GM21619 (cell line): ENCODE measurements around the gene SKIC2.
"Not testable (repeated sequence)": the region's sequence is repeated elsewhere in the genome, so short reads cannot be mapped to it uniquely, and the experiment has no call there.

ENCODE experiments used
- ATAC-seq: cut with Tn5 transposase; IDR thresholded peaks from one replicate; pipeline ENCODE4 v1.9.1; 2021; ENCODE audit not compliant: unreplicated experiment

SKIC2 gene

DNA sequence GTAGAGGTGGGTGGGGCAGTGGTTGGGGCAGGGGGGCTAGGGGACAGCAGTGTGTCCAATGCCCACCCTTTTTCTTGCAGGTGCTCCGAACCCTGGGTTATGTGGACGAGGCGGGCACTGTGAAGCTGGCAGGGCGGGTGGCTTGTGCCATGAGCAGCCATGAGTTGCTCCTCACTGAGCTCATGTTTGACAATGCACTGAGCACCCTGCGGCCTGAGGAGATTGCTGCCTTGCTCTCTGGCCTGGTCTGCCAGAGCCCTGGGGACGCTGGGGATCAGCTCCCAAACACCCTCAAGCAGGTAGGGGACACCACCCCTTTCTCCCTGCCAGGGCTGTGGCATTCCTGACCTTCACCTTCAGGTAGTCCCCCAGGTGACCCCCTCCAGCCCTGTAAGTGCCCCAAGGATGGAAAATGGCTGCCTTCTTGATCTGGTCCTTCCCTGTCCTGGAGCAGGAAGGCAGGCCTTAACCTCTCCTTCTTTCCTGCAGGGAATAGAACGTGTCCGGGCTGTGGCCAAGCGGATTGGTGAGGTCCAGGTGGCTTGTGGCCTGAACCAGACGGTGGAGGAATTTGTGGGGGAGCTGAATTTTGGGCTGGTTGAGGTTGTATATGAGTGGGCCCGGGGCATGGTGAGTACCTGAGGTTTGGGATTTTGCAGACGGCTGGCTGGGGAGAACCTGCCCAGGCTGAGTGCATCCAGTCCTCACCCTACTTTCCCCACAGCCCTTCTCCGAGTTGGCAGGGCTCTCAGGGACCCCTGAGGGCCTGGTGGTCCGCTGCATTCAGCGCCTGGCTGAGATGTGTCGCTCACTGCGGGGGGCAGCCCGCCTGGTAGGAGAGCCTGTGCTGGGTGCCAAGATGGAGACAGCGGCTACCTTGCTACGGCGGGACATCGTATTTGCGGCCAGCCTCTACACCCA is 10.1 kb downstream of the SKIC2 start:
- ATAC-seq = no peak

DNA sequence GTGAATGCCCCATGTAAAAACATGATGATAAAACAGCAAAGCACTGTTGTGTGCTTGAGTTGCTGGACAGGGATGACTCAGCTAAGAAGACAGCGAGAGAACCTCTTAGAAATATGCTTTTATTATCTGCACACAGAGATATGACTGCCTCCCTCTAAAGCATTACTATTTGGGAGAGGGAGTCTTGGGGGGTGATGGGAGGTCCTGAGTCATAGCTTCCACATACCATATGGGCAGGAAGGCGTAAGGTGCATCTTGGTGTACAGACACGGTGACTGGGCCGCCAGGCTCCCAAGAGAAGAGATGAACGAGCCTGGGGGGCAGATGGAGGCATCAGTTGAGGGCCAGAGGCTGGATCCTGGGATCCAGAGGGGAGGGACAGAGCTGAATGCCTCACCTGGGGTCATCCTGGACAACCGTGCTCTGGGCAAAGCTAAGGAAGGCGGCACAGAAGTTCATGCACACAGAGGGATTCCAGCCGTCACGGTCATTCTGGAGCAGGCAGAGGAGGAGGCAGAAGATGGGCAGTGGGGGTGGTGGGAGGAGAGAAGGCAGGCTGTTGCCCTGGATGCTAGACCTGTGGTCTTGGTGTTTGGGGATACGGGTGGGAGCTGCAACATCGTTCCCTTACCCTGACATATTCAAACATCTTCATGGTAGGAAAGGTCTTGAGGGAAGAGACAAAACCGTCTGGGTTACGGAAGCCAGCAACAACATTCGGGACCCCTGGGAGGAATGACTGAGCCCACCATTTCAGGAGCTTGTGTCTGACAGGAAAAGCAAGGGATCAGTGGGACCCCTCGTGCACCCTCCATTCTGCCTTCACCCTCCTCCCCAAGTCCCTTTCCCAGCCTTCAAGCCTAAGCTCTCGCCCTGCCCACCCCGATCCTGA is 11.0 kb downstream of the SKIC2 start:
- no peak for ATAC-seq

DNA sequence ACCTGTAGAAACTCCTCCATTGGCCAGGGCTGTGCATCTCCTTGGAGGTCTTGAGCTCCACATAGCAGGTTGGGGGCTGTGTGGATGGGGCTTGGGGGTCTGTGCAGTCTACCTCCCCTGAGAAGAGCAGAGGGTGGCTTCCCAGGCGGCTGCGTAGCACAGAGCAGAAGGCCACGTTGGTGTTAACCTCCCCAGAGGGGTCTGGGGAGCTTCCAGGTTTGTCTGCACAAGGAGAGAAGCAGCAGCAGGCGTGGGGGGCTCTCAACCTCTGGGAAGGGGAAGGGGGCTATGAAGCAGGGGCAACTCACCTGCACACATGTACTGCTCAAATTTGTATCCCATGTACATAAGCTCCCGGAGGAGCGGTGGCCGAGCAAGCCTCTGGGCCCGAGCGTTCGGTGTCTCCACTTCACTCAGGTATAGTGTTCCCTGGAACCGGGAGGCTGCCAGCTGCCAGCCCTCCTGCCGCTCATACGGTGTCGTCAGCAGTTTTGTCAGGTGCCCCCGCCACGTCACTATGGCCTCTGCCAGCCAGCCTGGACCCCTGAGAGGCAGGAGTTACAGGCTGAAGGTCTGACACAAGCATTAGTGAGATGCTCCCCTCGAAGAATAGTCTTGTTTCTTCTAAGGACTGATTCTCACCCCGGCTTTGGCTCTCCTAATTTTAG is 11.8 kb downstream of the SKIC2 start:
- ATAC-seq = no peak

GRCh38 chr6:31971279-31971992 is 12.5 kb downstream of the SKIC2 start:
- ATAC-seq = no peak

GRCh38 chr6:31971993-31972708 is 13.2 kb downstream of the SKIC2 start, which contains the start of gene DXO:
TSS of gene DXO (minus strand) at chr6:31972138. CDS start at chr6:31971675, 463 bp downstream.
- ATAC-seq = peak; percentile 79

GRCh38 chr6:31972709-31973350 is 13.9 kb downstream of the SKIC2 start:
- no peak for ATAC-seq

DNA sequence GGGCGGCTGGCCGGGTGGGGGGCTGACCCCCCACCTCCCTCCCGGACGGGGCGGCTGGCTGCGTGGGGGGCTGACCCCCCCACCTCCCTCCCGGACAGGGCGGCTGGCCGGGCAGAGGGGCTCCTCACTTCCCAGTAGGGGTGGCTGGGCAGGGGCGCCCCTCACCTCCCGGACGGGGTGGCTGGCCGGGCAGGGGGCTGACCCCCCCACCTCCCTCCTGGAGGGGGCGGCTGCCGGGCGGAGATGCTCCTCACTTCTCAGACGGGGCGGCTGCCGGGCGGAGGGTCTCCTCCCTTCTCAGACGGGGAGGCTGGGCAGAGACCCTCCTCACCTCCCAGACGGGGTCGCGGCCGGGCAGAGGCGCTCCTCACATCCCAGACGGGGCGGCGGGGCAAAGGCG is 17.1 kb downstream of the SKIC2 start:
- not testable (repeated sequence) for ATAC-seq

DNA sequence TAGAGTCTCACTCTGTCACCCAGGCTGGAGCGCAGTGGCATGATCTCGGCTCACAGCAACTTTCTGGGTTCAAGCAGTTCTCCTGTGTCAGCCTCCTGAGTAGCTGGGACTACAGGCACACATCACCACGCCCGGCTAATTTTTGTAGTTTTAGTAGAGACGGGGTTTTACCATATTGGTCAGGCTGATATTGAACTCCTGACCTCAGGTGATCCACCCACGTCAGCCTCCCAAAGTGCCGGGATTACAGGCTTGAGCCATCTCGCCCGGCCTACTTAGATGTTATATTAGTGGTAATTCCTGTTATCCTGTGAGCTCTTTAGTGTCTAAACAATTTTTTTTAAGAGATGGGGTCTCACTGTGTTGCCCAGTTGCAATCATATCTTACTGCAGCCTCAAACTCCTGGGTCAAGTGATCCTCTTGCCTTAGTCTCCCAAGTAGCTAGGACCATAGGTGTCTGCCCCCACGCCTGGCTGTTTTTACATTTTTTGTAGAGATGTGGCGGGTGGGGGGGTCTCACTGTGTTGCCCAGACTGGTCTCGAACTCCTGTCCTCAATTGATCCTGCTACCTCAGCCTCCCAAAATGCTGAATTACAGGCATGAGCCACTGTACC is 18.9 kb downstream of the SKIC2 start:
- no peak for ATAC-seq

GRCh38 chr6:31978831-31979230 is 19.9 kb downstream of the SKIC2 start:
- no peak for ATAC-seq

GRCh38 chr6:31979238-31979898 is 20.4 kb downstream of the SKIC2 start:
- no peak for ATAC-seq

- not testable (repeated sequence) for ATAC-seq
These were observed 21.4 kb downstream of the SKIC2 start for GRCh38 chr6:31980195-31980876.

DNA sequence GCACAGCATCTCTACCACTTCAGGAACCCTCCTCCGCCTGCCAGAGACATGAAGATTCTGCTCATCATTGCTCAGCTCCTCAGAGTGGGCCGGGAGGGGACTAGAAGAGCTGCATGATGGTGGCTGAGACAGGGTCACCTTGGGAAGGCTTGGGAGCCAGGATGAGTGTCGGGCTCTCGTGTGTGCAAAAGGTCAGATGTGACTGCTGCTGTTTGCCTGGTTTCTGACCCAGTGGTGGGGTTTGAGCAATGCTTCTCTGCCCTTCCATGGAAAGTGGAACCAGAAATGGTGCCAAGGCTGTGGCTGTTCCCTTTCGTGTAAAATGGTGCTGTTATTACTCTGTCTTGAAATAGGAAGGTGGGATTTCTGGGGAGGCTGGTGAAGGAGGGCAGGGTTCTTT is 22.0 kb downstream of the SKIC2 start:
- not testable (repeated sequence) for ATAC-seq

GRCh38 chr6:31981744-31982143 is 22.8 kb downstream of the SKIC2 start, which contains the start of gene C4A:
TSS of gene C4A (plus strand) at chr6:31982057. CDS start at chr6:31982108, 51 bp downstream.
- not testable (repeated sequence) for ATAC-seq

- not testable (repeated sequence) for ATAC-seq
These were observed 30.4 kb downstream of the SKIC2 start for GRCh38 chr6:31989363-31989762.

GRCh38 chr6:31994421-31994820 is 35.4 kb downstream of the SKIC2 start:
- not testable (repeated sequence) for ATAC-seq

- not testable (repeated sequence) for ATAC-seq
These were observed 37.4 kb downstream of the SKIC2 start for GRCh38 chr6:31996385-31996784.

DNA sequence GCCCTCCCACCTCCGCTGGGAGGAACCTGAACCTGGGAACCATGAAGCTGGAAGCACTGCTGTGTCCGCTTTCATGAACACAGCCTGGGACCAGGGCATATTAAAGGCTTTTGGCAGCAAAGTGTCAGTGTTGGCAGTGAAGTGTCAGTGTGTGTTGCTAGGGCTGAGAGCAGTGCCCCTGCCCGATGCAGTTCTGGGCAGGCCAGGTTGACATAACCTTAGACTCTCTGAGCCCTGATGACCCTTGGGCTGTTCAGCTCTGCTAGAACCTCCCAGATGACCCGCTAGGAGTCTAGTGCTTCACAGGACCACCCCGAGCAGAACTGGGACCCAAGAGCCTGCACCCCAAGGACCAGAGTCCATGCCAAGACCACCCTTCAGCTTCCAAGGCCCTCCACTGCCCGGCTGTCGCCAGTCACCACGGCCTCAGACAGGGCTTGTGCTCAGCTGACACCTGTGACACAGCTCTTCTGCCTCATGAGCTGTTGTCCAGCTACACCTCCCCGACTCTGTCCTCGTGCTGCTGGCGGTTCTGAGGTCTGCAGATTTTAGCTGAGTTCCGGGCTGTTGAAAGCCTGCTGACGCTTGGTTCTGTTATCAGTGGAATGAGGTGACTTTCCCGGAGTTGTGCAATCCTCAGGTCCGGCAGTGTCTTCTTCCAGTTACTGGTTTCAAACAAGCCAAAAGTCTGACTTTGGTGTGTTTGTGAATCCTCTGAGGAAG is 43.7 kb downstream of the SKIC2 start:
- ATAC-seq = not testable (repeated sequence)
